Tibial artery (tissue), 4 donors: ENCODE measurements around the gene CDRT4.

Experiments
- DNase-seq, 2 donors: peaks; one replicate each; pipeline ENCODE4 v3.0.0-alpha.2; 2019
- H3K27ac ChIP-seq, 2 donors: fragments of 200-600 bp; sonication (generic) in 1 of 2; 1 replicate in 1 of 2; 2 replicates in 1 of 2; pipeline ENCODE4 v1.5.1; 2018 to 2019; ENCODE audit warnings: mild to moderate bottlenecking in 1 of 2
- H3K27me3 ChIP-seq, 2 donors: fragments of 200-600 bp; sonication (generic) in 1 of 2; one replicate each; pipeline versions ENCODE4 v1.5.1 to v1.6.0; 2016 to 2019
- H3K36me3 ChIP-seq, 3 donors: fragments of 200-600 bp; sonication (generic) in 2 of 3; one replicate each; pipeline ENCODE4 v1.5.1; 2016 to 2019; ENCODE audit warnings: mild to moderate bottlenecking in 2 of 3
- H3K4me1 ChIP-seq, 4 donors: fragments of 200-600 bp; sonication (generic) in 2 of 4; 1 replicate in 3 of 4; 2 replicates in 1 of 4; pipeline ENCODE4 v1.5.1; 2016 to 2019
- H3K4me3 ChIP-seq, 2 donors: fragments of 200-600 bp; sonication (generic) in 1 of 2; 1 replicate in 1 of 2; 2 replicates in 1 of 2; pipeline ENCODE4 v1.5.1; 2018 to 2019; ENCODE audit warnings: mild to moderate bottlenecking in 2 of 2
- H3K9me3 ChIP-seq, 3 donors: fragments of 200-600 bp; sonication (generic) in 1 of 3; one replicate each; pipeline ENCODE4 v1.5.1; 2016 to 2019
- intact Hi-C: fragments of 100-400 bp; cut with DNase I; formaldehyde crosslinking; loops from one replicate; pipeline ENCODE4 v1.15.0; 2023; ENCODE audit warnings: low total_unique reads
- TF ChIP-seq, protein P1 (sequence below), 2 experiments: fragments of 200-600 bp in 1 of 2; fragments of 450-650 bp in 1 of 2; IDR thresholded peaks; one replicate each; pipeline ENCODE4 v1.5.1; 2017 to 2019; ENCODE audit warnings: antibody characterized with exemption in 2 of 2, mild to moderate bottlenecking in 1 of 2, moderate library complexity in 1 of 2

Gene CDRT4

DNA sequence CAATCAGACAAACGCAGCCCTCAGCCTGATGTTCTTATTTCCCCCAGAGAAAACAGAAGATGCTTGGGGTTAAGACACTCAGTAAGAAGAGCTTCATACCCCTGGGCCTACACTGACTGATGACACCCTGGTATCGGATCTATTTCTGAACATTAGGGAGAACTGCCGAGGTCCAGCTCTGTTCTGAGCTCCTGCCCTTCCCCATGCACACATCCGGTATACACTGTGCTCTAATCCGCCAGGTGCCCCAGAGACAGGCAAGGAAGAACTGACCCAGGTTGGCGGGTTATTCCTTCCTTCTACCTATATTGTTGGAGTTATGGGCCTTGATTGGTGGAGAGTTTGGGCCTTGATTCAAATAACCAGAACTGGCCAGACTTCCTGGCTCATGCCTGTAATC lies 68.0 kb downstream of the CDRT4 start:
- no peaks in the 10 kb centered on the region for H3K27me3 ChIP-seq
- TF ChIP-seq, protein P1, sequence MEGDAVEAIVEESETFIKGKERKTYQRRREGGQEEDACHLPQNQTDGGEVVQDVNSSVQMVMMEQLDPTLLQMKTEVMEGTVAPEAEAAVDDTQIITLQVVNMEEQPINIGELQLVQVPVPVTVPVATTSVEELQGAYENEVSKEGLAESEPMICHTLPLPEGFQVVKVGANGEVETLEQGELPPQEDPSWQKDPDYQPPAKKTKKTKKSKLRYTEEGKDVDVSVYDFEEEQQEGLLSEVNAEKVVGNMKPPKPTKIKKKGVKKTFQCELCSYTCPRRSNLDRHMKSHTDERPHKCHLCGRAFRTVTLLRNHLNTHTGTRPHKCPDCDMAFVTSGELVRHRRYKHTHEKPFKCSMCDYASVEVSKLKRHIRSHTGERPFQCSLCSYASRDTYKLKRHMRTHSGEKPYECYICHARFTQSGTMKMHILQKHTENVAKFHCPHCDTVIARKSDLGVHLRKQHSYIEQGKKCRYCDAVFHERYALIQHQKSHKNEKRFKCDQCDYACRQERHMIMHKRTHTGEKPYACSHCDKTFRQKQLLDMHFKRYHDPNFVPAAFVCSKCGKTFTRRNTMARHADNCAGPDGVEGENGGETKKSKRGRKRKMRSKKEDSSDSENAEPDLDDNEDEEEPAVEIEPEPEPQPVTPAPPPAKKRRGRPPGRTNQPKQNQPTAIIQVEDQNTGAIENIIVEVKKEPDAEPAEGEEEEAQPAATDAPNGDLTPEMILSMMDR (IDR thresholded peaks at IDR 0.05): no peak
- no peak overlapping the region for H3K4me3 ChIP-seq
- H3K36me3 ChIP-seq: no peaks in the 10 kb centered on the region
- H3K4me1 ChIP-seq: peaks cover 0 to 23% (median 6%) of the 10 kb centered on the region in 4 donors
- intact Hi-C loops: no loop called here
- no peaks in the 10 kb centered on the region for H3K9me3 ChIP-seq
- no peak overlapping the region for H3K27ac ChIP-seq
- no peak for DNase-seq

DNA sequence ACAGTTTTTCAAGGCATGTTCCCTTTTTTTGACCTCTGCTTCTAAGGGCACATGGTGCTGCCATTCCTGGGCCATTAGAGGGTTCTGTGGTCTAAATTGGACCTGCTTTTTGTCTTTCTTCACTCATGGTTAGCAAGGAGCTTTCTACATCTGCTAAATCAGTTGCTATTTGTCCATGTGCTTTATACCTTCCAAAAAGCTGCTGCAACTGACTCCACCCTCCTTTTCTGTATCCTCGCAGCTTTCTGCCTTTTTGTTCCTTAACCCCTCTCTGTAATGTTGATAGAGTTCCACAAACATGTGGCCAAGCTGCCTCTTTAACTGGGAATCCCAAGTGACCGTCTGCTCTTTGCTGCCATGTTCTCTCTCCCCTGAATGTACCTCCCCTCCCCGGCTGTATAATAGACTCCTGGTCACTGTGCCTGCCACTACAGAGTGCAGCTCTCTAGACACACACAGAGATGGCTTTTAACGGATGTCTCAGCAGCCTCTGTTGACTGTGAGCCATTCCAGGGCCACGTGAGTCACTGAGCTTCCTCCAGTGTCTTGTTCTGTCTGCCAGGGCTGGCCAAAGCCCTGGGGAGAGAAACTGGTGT lies 68.6 kb downstream of the CDRT4 start:
- TF ChIP-seq, protein P1 (IDR thresholded peaks at IDR 0.05): no peak
- no peaks in the 10 kb centered on the region for H3K9me3 ChIP-seq
- no peak overlapping the region for H3K4me3 ChIP-seq
- peaks cover 0 to 17% (median 4%) of the 10 kb centered on the region in 4 donors for H3K4me1 ChIP-seq
- intact Hi-C loops: no loop called here
- H3K27me3 ChIP-seq: no peaks in the 10 kb centered on the region
- no peak overlapping the region for H3K27ac ChIP-seq
- DNase-seq: peak in 1 of 2 donors; percentile 69
- H3K36me3 ChIP-seq: no peaks in the 10 kb centered on the region

DNA sequence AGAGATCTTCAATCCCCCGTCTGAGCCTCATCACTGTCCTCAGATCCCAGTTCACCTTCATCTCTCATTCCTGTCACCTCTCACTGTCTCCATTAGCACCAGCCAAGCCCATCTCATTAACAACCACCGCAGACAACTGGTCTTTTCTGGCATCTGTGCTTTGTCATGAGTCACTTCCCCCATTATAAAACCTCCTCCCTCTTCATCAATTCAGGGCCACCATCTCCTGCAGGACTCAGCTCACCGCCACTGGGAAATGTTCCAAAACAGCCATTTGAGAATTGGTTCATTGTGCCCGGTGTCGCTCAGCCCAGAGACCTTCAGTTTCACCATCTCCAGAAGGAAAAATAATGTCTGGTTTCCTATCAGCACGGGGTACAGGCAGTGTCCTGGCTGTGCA lies 69.1 kb downstream of the CDRT4 start:
- H3K4me1 ChIP-seq: peaks cover 0 to 13% (median 4%) of the 10 kb centered on the region in 4 donors
- intact Hi-C loops: no loop called here
- no peak overlapping the region for H3K27ac ChIP-seq
- DNase-seq: no peak
- no peaks in the 10 kb centered on the region for H3K9me3 ChIP-seq
- TF ChIP-seq, protein P1 (IDR thresholded peaks at IDR 0.05): no peak
- no peaks in the 10 kb centered on the region for H3K27me3 ChIP-seq
- H3K36me3 ChIP-seq: no peaks in the 10 kb centered on the region
- no peak overlapping the region for H3K4me3 ChIP-seq

DNA sequence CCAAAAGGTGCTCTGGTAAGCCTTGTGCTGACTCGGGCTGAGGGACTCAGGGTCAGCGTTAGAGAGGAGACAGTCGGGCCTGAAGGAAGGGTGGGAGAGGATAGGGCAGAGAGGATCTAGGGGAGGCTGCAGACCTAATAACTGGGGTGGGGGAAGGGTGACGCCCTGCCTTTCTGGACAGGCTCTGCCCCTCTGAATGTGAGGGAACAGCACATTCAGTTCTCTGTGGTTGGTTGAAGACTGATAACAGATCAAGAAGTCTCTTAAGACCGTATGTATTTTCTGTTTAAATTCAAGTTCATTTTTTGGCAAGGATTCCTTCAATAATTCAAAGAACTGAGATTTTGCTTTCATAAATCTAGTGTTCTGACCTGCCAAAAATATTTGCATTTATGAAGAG lies 69.8 kb downstream of the CDRT4 start:
- no peak for DNase-seq
- TF ChIP-seq, protein P1 (IDR thresholded peaks at IDR 0.05): no peak
- Histone ChIP-seq H3K36me3 (no peaks in the 10 kb centered on the region), H3K27me3 (no peaks in the 10 kb centered on the region), H3K9me3 (no peaks in the 10 kb centered on the region), H3K4me1 (peaks cover 0 to 9% (median 4%) of the 10 kb centered on the region in 4 donors), H3K27ac (no peak overlapping the region), H3K4me3 (no peak overlapping the region)
- intact Hi-C loops: no loop called here

DNA sequence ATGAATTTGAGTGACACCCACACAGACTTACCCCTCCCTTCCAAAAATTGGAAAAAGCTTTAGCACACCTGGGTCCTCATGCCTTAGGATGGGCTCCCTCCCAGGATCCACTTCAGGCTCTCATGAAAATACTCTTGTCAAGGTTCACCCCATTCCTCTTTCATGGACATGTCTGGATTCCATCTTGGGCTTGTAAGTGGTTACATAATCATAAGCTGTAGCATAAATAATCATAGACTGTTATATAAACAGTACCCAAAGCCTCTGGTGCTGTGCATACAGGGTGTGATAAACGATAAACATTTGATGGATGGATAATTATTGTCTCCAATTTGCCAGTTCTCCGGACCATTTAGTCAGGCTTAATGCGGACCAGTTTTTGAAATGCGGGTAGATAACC lies 72.3 kb downstream of the CDRT4 start:
- intact Hi-C loops: no loop called here
- TF ChIP-seq, protein P1 (IDR thresholded peaks at IDR 0.05): no peak
- no peaks in the 10 kb centered on the region for H3K27me3 ChIP-seq

DNA sequence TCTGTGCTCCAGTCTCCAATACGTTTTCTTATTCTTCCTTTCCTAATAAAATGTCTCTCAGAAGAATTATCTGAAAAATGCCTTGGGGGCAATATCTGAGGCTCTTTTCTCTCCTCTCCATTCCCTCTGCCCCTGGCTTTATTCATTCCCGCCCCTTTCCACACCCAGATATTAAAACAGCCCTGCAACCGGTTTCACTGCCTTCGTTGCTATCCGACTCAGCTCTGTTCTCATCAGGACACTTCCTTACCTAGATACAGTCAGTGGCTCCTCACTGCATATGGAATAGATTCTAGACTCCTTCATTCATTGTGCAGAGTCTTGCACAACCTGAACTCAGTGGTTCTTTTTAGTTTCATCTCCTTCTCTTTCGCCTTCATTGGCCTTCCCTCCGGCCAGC lies 74.0 kb downstream of the CDRT4 start:
- Histone ChIP-seq H3K4me3 (no peak overlapping the region), H3K27ac (no peak overlapping the region), H3K4me1 (peaks cover 0 to under 1% (median 0%) of the 10 kb centered on the region in 4 donors), H3K27me3 (no peaks in the 10 kb centered on the region), H3K9me3 (no peaks in the 10 kb centered on the region), H3K36me3 (no peaks in the 10 kb centered on the region)
- intact Hi-C loops: no loop called here
- TF ChIP-seq, protein P1 (IDR thresholded peaks at IDR 0.05): no peak
- no peak for DNase-seq

More for the DNA sequence above, 72.3 kb downstream of the CDRT4 start:
- no peak overlapping the region for H3K27ac ChIP-seq
- no peaks in the 10 kb centered on the region for H3K36me3 ChIP-seq
- H3K4me3 ChIP-seq: no peak overlapping the region
- no peak for DNase-seq
- no peaks in the 10 kb centered on the region for H3K9me3 ChIP-seq
- H3K4me1 ChIP-seq: peaks cover 0 to 9% (median 4%) of the 10 kb centered on the region in 4 donors
